Measurements from ENCODE around the gene TAF15.

Gene TAF15

GRCh38 chr17:35788477-35789368 is 20.6 kb upstream of the TAF15 start:
- DNase-seq (ENCODE audit: low read depth in 2 of 2) = no peak

- no peak for DNase-seq (ENCODE audit: low read depth in 2 of 2)
Observed at GRCh38 chr17:35790841-35791240, 18.4 kb upstream of the TAF15 start.

GRCh38 chr17:35791681-35792350 is 17.5 kb upstream of the TAF15 start:
- no peak for DNase-seq (ENCODE audit: low read depth in 2 of 2)

GRCh38 chr17:35793257-35793656 is 16.0 kb upstream of the TAF15 start:
- no peak for DNase-seq (ENCODE audit: low read depth in 2 of 2)

DNA sequence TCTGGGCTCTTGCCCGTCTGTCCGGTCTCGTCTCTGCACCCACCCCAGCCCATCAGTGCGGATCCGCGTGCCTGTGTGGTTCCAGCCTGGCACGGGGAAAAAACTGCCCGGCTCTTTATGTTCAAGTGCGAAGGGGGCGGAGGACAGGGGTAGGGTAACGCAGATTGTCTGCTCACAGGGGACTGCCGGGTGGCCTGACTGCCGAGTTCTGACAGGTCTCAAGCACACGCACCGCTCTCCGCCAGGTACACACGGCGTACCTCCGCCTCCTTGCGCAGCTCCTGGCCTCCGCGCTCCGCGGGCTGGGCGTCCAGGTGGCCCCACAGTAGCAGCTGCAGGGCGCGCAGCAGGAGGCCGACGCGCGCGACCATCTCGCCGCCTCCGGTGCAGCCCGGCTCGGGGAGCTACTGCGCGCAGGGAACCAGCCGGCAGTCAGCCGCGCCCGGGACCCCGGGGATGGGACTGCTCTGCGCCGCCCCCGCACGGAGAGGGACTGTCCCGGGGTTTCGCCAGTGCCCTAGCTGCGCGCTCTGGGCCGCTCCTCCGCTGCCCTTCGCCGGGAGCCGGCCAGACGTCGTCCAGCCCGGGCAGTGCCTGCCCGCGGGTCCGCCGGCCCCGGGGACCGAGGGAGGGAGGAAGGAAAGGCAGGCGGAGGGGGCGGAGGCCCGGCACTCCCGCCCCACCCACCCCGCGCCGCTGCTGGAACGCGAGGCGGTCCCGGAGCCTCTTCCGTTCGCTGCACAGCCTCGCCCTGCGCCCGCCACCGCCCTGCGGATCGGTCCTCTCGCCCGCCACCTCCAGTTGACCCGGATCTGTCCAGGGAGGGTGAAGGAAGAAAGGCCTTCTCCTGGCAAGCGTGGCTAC is 14.0 kb upstream of the TAF15 start, which contains the start of gene MMP28:
MMP28 (minus strand) TSS at position 635 of the 864 bp plus-strand sequence; CDS start at position 371, 264 bp downstream.
- peak in 1 of 2 donors; percentile 19 for DNase-seq (ENCODE audit: low read depth in 2 of 2)

DNA sequence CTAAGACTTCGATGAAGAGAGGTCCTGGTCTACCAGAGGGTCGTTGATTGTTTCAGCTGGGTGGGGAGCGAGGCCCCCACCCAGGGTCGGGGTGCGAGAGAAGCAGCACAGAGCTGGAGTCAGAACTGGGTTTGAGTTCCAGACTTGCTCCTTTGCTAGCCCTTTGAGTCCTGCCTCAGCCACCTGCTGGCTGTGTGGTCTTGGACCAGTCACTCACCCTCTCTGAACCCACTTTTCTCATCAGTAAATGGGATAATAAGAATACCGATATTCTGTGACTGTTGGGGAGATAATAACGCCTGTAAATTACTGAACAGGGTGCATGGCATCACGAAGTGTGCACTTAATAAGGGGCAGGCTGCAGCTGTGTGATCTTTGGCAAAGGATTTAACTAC is 13.4 kb upstream of the TAF15 start:
- no peak for DNase-seq (ENCODE audit: low read depth in 2 of 2)

- DNase-seq (ENCODE audit: low read depth in 2 of 2) = no peak
Observed at GRCh38 chr17:35796942-35797341, 12.3 kb upstream of the TAF15 start.

DNA sequence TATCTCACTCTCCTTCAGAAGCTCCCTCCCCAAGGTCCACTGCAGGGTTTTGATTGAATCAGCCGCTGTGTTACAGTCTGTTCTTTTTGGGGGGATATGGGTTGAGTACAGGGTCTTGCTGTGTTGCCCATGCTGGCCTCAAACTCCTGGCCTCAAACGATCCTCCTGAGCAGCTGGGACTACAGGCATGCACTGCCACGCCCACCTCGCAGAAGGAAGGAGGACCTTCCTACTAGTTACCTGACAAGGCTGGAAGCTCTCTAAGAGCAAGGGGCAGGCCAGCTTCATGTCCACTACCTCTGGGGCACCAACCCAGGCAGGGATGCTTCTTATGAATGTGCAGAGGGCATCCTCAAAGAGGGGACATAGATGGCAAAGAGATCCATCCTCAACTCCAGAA is 11.9 kb upstream of the TAF15 start:
- DNase-seq (ENCODE audit: low read depth in 2 of 2) = no peak

DNA sequence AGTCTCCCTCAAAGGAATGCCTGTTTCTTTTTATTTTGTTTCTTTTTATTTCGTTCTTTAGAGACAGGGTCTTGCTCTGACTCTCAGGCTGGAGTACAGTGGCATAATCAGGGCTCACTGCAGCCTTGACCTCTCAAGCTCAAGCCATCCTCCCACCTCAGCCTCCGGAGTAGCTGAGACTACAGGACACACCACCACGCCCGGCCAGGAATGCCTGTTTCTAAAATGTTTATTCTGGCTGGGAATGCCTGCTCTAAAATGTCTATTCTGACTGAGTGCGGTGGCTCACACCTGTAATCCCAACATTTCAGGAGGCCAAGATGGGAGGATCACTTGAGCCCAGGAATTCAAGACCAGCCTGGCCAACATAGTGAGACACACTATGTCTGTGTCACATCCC is 11.4 kb upstream of the TAF15 start:
- DNase-seq (ENCODE audit: low read depth in 2 of 2) = no peak

DNA sequence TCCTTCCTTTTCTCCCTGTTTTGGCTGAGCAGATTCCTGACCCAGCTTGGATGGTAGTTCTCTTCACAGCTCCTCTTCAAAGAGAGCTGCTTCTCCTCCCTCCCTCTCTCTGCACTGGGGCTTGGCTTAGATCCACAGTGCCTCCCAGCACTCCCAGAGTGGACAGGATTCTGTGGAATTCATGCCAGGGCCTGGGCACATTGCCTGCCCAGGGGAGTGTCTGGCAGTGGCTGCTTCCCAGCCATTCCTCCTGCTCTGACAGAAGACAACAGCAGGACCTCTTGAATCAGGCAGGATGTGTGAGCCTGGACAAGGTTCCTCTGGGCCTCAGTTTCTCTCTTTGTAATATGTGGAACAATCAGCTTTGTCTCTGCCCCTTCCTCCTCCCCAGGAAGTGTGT is 9.3 kb upstream of the TAF15 start:
- DNase-seq (ENCODE audit: low read depth in 2 of 2) = no peak

DNA sequence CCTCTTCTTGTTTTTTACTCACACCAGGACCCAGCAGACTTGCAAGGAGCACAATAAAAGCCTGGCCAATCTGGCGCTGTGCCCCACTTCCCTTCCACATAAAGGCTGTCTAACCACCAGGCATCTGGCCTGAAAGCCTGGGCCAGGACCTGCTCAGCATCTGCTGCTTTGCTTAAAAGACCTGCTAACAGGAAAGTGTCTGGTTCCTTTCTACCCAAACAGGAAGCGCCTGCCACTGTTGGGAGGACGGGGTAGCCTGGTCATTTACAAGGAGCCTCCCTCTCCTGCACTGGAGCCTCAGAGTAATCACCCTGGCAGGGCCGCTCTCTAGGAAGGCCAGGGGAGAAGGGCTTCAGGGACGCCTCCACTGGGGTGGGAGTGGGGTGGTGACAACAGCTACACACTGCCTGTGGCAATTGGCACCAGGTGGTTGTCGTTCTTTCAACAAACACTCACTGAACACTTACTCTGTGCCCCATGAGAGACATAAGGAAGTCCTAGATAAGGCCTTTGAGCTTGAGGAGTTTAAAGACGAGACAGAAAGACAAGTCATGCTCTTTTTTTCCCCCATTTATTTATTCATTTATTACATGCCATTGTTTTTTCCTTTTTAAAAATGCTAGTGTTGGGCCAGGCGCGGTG is 7.6 kb upstream of the TAF15 start:
- no peak for DNase-seq (ENCODE audit: low read depth in 2 of 2)

GRCh38 chr17:35804658-35805192 is 4.6 kb upstream of the TAF15 start:
- no peak for DNase-seq (ENCODE audit: low read depth in 2 of 2)

GRCh38 chr17:35807371-35808144 is 1.7 kb upstream of the TAF15 start:
- no peak for DNase-seq (ENCODE audit: low read depth in 2 of 2)

DNA sequence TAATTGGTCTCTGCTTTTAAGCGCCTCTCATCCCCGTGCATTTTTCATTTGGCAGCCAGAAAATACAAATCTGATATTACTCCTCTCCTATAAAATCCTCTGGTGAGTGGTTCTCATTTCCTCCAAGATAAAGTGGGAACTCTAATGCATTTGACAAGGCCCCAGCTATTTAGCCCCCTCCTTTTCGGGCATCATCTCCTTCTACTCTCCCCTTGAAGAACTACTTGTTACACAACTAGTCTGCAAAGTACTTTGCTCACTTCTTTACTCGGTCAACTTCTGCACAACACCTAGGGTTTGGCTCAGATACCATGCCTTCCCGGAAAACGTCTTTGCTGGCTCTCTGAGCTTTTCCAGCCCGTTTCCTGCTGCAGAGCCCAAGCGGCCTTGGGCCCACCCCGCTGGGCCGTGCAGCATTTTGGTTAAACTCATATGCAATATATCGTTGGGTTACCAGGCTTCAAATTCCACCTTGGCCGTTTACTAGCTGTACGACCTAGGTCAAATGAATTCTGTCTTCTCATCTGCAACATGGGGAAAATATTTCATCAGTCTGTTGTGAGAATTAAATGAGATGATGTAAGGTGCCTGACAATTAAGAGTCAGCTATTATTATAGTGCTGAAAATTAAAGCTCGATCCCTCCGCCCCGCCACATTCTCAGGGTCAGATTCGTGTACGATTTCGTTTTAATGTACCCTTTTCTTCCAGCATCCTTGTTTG is 883 bp upstream of the TAF15 start:
- no peak for DNase-seq (ENCODE audit: low read depth in 2 of 2)

GRCh38 chr17:35809855-35810461 is 674 bp downstream of the TAF15 start:
- DNase-seq (ENCODE audit: low read depth in 2 of 2) = no peak

DNA sequence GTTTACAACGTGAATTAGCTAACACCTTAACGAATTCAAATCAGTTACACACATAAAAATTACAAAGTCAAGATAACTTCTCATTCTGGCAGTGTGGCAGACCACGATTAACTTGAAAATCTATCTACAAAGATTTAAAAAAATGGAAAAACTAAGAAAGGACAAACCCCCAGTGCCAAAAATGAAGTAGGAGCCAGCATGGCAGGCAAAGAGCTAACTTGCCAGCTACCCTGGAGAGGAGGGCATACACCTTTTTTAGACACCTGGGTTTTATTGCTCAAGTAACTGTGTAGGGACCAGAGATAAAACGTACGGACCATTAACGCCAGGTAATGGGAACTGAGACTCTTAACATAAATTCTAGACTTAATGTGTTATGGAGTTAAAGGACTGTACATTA is 2.5 kb downstream of the TAF15 start:
- DNase-seq (ENCODE audit: low read depth in 2 of 2) = no peak

GRCh38 chr17:35812456-35812855 is 3.2 kb downstream of the TAF15 start:
- no peak for DNase-seq (ENCODE audit: low read depth in 2 of 2)

DNA sequence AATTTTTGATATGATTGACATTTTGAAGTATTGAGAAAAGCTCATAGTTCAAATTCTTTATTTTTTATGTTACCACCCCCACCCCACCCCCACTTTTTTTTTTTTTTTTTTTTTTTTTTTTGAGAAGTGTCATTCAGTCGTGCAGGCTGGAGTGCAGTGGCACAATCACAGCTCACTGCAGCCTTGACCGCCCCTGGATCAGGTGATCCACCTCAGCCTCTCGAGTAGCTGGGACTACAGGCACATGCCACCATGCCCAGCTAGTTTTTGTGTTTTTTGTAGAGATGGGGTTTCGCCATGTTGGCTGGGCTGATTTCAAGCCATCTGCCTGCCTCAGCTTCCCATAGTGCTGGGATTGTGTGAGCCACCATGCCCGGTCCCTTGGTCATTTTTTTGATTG is 7.4 kb downstream of the TAF15 start:
- no peak for DNase-seq (ENCODE audit: low read depth in 2 of 2)

DNA sequence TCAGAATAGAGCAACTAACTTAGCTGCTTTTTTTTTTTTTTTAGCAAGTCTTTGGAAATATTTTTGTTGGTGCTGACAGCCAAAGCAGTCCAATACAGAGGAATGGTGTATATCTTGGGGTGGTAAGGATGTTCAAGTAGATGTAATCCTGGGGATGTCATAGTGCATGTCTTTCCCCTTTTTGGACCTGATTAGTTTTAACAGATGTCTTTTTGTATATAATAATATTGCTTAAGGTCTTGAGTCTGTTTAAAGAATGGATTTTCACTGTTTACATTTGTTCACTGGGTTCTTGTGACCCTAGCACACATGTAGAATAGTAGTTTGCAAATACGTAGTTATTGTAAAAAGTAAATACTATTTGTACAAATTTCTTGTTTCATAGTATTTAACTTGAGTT is 7.9 kb downstream of the TAF15 start:
- DNase-seq (ENCODE audit: low read depth in 2 of 2) = no peak

DNA sequence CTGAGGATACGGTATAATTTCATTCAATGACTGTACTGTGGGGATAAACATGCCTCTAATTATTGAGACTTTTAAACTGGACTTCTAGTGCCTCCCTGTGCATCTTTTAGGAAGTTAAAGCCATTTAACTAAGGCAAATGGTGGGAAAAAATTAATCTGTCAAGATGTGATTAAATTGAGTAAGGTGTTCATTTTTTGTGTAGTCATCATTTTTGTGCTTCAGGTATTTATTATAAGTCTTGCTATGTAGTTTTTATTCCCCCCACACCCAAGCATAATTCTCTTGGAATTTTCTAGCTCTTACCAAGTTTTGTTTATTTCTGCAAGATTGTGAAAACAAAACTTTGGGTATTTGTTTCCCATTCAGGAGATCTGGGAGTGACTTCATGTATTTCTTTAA is 10.2 kb downstream of the TAF15 start:
- no peak for DNase-seq (ENCODE audit: low read depth in 2 of 2)

Data from stimulated activated CD8-positive, alpha-beta memory T cell treated with anti-CD3 and anti-CD28 coated beads, Interleukin-15, amount 100 ng/mL, for 4 hours (primary cell).